HG03354 (cell line): Measurements from ENCODE around the gene NCLN.
A peak's percentile ranks its signal among the peaks of the same experiment; 100 is the strongest.
"Not testable (repeated sequence)": the region's sequence is repeated elsewhere in the genome, so short reads cannot be mapped to it uniquely, and the experiment has no call there.

ENCODE experiments used
- ATAC-seq: cut with Tn5 transposase; IDR thresholded peaks from one replicate; pipeline ENCODE4 v1.9.1; 2021; ENCODE audit warnings: mild to moderate bottlenecking; ENCODE audit not compliant: unreplicated experiment, poor library complexity, severe bottlenecking

The NCLN gene

DNA sequence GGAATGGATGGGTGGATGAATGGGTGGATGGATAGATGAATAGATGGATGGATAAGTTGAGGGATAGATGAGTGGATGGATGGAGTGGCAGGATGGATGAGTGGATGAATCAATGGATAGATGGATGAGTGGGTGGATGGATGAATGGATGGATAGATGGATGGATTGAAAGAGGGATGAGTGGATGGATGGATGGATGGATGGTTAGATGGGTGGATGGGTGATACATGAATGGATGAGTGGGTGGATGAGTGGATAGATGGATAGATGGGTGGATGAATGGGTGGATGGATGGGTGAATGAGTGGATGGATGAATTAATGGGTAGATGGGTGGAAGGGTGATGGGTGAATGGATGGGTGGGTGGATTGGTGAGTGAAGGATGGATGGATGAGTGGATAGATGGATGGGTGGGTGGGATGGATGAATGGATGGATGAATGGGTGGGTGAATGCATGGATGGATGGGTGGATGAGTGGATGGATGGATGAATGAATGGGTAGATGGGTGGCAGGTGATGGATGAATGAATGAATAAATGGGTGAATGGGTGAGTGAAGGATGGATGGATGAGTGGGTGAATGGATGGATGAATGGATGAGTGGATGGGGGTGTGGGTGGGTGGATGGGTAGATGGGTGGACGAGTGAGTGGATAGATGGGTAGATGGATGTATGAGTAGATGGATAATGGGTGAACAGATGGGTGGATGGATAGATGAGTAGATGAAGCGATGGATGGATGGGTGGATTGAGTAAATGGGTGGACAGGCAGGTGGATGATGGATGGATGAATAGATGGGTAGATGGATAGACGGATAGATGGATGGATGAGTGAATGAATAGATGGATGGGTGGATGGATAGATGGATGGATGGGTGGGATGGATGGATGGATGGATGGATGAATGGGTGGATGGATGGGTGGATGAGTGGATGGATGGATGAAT, 32.2 kb upstream of the NCLN start:
- no peak for ATAC-seq

DNA sequence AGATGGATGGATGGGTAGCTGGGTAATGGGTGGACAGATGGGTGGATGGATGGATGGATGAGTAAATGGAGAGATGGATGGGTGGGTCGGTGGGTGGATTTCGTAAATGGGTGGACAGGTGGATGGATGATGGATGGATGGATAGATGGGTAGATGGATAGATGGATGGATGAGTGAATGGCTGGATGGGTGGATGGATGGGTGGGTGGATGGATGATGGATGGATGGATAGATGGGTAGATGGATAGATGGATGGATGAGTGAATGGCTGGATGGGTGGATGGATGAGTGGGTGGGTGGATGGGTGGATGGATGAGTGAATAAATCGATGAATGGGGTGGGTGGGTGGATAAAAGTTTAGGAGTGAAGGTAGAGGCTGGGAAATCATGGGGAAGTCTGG, 31.3 kb upstream of the NCLN start:
- ATAC-seq, result not testable (repeated sequence)

DNA sequence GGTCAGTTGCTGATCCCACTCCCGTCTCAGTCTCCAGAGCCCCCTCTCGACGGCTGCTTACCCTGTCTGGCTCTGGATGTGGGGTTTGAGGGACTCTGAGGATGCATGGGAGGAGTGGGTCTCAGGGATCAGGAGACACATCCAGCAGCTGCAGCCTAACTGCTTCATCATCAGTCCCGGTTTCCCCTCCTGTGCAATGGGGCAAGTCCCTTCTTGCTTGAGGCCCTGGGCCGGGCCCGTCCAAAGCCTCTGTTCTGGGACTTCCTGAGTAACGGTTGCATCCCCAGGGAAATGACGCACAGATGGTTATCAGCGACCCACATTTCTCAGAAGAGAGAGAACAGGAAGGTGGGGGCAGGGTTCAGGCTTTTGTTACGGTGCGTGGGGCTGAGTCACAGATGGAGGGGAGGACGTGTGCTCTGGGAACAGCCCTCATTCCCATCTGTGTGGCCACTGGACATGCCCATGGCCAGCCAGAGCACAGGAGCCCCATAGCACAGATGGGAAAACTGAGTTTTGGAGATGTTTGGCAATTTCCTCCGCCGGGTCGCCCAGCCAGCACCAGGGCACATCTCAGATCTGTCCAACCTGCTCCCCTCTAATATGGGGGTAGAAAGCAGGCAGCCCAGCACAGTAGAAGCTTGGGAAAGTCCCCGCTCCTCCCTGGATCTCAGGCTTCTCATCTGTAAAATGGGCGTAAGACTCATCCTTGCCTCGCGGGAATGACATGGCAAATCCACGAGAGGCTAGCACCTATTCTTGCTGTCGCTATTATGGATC, 30.6 kb upstream of the NCLN start:
- peak; percentile 78 for ATAC-seq

GRCh38 chr19:3157096-3157845, 28.5 kb upstream of the NCLN start:
- ATAC-seq, result no peak

- ATAC-seq, result no peak
Observed at GRCh38 chr19:3159565-3159964, 26.2 kb upstream of the NCLN start.

GRCh38 chr19:3160219-3160618, 25.5 kb upstream of the NCLN start:
- no peak for ATAC-seq

DNA sequence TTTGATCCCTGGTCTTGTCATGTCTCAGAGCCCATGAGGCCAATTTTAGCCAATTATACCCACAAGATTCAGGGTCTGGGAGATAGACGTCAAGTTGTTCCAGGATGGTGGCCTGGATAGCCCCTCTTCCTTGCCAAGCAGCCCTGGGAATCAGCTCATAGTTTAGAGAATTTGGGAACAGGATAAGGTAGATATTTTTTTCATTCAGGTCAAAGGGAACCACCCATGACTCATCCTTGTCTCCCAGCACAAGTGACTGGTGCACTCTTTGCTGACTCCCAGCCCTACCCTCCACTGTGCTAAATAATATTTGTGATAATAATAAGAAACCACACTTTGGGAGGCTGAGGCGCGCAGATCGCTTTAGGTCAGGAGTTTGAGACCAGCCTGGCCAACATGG, 24.3 kb upstream of the NCLN start:
- ATAC-seq, result no peak

DNA sequence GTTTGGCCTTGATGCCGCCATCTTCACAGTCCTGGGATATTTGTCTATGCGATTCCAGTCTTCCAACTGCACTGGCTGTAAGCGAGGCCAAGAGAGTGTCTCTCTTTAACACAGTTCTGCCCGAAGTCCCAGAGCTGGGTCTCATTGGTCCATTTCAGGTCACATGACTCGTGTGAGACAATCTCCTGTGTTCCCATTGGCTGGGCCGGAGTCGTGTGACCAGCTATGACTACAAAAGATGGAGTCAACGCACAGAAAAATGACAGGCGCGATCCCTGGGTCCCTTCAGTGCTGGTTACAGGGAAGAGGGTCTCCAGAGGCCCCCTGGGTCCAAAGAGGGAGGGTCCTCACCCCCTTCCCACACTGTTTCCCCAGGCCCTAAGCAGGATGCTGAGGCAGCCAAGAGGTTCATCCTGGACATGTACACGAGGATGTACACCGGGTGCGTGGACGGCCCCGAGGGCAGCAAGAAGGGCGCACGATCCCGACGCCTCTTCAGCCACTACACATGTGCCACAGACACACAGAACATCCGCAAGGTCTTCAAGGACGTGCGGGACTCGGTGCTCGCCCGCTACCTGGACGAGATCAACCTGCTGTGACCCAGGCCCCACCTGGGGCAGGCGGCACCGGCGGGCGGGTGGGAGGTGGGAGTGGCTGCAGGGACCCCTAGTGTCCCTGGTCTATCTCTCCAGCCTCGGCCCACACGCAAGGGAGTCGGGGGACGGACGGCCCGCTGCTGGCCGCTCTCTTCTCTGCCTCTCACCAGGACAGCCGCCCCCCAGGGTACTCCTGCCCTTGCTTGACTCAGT, 23.1 kb upstream of the NCLN start:
- ATAC-seq, result no peak

GRCh38 chr19:3163230-3163886, 22.4 kb upstream of the NCLN start:
- no peak for ATAC-seq

- no peak for ATAC-seq
Observed at GRCh38 chr19:3163943-3164342, 21.8 kb upstream of the NCLN start.

- no peak for ATAC-seq
Observed at GRCh38 chr19:3167533-3168272, 18.0 kb upstream of the NCLN start.

- no peak for ATAC-seq
Observed at GRCh38 chr19:3171894-3172672, 13.6 kb upstream of the NCLN start.

- ATAC-seq, result not testable (repeated sequence)
Observed at GRCh38 chr19:3172673-3173000, 13.1 kb upstream of the NCLN start.

GRCh38 chr19:3175781-3176714, 9.7 kb upstream of the NCLN start:
- no peak for ATAC-seq

DNA sequence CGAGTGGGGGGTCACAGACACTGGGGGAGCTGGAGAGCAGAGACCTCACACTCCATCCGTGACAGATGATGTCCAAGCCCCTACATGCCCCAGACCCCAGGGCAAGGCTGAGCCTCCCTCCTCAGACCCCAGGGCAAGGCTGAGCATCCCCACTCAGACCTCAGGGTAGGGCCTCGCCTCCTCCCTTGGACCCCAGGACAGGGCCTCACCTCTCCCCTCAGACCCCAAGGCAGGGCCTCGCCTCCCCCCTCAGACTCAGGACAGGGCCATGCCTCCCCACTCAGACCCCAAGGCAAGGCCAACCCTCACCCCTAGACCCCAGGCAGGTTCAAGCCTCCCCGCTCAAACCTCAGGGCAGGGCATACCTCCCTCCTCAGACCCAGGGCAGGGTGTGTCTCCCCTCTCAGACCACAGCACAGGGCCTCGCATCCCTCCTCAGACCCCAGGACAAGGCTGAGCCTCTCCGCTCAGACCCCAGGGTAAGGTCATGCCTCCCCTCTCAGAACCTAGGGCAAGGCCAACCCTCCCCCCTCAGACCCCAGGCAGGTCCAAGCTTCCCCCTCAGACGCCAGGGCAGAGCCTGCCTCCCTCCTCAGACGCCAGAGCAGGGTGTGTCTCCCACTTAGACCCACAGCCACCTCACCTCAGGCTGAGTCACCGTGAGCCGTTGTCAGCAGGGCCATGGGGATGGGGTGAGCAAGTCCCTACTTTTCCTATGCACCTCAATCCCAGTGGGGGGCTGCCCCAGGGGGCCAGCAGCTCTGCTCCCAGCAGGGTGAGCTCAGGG, 8.8 kb upstream of the NCLN start:
- ATAC-seq, result no peak
